Nephron (organoid): ENCODE data around the gene PROZ.

ENCODE experiments used
- H3K27ac Mint-ChIP-seq, 3 experiments: 2 replicates each; pipeline ENCODE4 v1.8.0; 2020; ENCODE audit warnings: mixed read lengths in 3 of 3, mild to moderate bottlenecking in 2 of 3, moderate library complexity in 1 of 3
- H3K27me3 Mint-ChIP-seq: 2 replicates; pipeline ENCODE4 v1.8.0; 2021; ENCODE audit warnings: low read depth, mild to moderate bottlenecking, moderate library complexity, mixed read lengths
- H3K36me3 Mint-ChIP-seq: 2 replicates; pipeline ENCODE4 v1.8.0; 2020; ENCODE audit warnings: low read depth, mixed read lengths
- H3K4me1 Mint-ChIP-seq: 2 replicates; pipeline ENCODE4 v1.8.0; 2020; ENCODE audit warnings: mixed read lengths
- H3K4me3 Mint-ChIP-seq, 3 experiments: 2 replicates each; pipeline ENCODE4 v1.8.0; 2020; ENCODE audit warnings: mild to moderate bottlenecking in 3 of 3, mixed read lengths in 3 of 3, moderate library complexity in 2 of 3
- H3K9me3 Mint-ChIP-seq: 2 replicates; pipeline ENCODE4 v1.8.0; 2020; ENCODE audit warnings: mixed read lengths
- TF ChIP-seq, protein P1 (sequence below), 3 experiments: fragments of 200-600 bp; sonication (generic); IDR thresholded peaks; one replicate each; pipeline ENCODE4 v1.5.0; 2021; ENCODE audit warnings: antibody characterized with exemption in 3 of 3; ENCODE audit not compliant: unreplicated experiment in 3 of 3

The PROZ gene

DNA sequence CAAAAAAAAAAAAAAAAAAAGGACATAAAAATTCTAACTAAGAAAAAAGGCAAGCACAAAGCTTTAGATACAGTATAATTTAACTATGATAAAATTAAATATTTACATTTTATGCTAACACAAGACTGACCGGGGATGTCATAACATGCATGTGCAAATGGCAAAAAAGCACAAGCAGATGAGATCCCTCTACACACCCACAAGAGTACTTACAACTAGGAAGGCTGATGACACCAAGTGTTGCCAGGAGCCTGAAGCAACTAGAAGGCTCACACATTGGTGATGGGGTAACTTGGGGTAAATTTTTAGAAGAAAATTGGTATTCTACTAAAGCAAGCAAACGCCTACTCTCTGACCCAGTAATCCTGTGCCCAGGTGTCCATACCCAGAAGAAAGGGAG lies 43.4 kb downstream of the PROZ start:
- Mint-ChIP-seq H3K4me1 (peaks cover 39% of the 10 kb centered on the region), H3K4me3 (no peak overlapping the region), H3K27ac (no peak overlapping the region), H3K36me3 (peaks cover 35% of the 10 kb centered on the region), H3K27me3 (no peaks in the 10 kb centered on the region), H3K9me3 (no peaks in the 10 kb centered on the region)
- TF ChIP-seq, protein P1, sequence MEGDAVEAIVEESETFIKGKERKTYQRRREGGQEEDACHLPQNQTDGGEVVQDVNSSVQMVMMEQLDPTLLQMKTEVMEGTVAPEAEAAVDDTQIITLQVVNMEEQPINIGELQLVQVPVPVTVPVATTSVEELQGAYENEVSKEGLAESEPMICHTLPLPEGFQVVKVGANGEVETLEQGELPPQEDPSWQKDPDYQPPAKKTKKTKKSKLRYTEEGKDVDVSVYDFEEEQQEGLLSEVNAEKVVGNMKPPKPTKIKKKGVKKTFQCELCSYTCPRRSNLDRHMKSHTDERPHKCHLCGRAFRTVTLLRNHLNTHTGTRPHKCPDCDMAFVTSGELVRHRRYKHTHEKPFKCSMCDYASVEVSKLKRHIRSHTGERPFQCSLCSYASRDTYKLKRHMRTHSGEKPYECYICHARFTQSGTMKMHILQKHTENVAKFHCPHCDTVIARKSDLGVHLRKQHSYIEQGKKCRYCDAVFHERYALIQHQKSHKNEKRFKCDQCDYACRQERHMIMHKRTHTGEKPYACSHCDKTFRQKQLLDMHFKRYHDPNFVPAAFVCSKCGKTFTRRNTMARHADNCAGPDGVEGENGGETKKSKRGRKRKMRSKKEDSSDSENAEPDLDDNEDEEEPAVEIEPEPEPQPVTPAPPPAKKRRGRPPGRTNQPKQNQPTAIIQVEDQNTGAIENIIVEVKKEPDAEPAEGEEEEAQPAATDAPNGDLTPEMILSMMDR (IDR thresholded peaks at IDR 0.05; ENCODE audit: unreplicated experiment in 3 of 3): no peak

DNA sequence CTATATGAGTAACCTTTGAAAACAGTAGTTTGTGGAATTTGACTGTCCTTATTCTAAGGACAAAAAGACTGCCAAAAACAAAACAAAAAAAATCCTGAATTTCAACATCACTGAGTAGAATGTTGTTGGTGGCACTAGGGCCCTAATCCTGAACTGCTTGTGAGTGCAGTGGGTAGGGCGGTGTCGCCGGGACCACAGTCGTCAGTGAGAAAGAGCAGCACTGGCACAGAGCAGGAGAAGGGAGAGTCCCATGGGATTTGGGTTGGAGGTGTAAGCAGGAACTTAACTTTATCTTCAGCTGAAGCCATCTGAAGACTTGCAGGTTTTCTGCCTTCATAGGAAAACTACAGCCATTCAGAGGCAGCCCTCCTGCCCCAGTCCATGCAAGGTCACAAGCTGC lies 44.5 kb downstream of the PROZ start:
- Mint-ChIP-seq H3K9me3 (no peaks in the 10 kb centered on the region), H3K4me1 (peaks cover 37% of the 10 kb centered on the region), H3K27ac (no peak overlapping the region), H3K27me3 (no peaks in the 10 kb centered on the region), H3K36me3 (peaks cover 25% of the 10 kb centered on the region), H3K4me3 (peak overlapping the region in 1 of 3 experiments; percentile 39)
- TF ChIP-seq, protein P1 (IDR thresholded peaks at IDR 0.05; ENCODE audit: unreplicated experiment in 3 of 3): no peak

DNA sequence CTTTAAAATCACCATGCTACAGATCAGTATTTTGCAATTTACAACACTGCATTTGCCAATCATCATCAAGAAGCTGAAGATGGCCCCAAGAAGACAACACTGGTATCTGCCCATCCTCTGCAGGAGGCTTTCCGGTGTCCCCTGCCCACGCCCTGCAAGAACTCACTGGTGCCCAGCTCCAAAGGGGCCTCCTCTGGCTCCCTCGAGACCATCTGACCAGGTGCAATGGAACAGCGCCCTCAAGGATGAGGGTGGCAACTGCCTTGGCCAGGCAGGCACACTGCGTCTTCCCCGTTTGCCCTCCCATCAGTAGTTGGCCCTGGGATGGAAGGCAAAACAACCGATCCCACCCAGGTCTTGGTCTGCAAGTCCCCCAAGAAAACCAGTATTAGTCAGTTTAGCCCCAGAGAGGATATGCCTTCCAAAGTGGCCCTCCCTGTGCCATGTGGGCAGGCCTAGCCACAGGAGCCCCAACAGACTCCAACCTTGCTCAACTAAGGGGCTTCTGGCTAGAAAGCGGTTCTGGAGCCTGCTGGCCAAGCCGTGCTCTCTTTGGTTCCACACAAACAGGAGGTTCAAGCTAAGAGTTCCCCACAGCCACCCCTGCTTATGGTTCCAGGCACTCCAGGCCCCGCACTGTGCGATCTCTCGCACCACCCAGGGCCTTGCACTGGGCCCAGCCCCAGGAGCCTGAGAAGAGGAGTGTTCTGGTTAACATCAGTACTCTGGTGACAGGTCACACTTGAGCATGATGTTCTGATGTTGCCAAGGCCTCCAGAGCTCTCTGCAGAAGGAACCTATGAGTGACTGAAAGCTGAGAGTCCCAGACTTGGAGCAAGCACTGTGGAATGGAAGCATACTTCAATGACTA lies 45.3 kb downstream of the PROZ start:
- H3K4me3 Mint-ChIP-seq: peak overlapping the region in 1 of 3 experiments; percentile 45
- H3K9me3 Mint-ChIP-seq: no peaks in the 10 kb centered on the region
- no peak overlapping the region for H3K27ac Mint-ChIP-seq
- peaks cover 20% of the 10 kb centered on the region for H3K36me3 Mint-ChIP-seq
- peaks cover 36% of the 10 kb centered on the region for H3K4me1 Mint-ChIP-seq
- TF ChIP-seq, protein P1 (IDR thresholded peaks at IDR 0.05; ENCODE audit: unreplicated experiment in 3 of 3): no peak
- no peaks in the 10 kb centered on the region for H3K27me3 Mint-ChIP-seq

DNA sequence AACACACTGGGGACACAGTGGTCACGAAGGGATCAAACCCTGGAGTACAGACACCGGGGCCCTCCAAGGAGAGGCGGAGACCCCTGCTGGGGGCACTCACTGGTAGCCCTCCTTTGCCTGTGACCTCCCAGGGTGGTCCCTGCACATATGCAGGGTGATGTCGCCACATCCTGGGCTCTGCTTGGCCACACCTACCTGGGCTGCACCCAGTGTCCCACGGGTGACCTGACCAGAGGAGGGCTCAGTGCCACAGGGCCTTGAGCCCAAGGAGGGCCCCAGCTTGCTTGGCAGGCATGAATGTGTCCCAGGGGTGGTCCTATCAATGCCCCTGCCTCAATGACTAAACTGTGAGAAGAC lies 45.9 kb downstream of the PROZ start:
- H3K4me3 Mint-ChIP-seq: no peak overlapping the region
- H3K27me3 Mint-ChIP-seq: no peaks in the 10 kb centered on the region
- H3K9me3 Mint-ChIP-seq: no peaks in the 10 kb centered on the region
- no peak overlapping the region for H3K27ac Mint-ChIP-seq
- peaks cover 36% of the 10 kb centered on the region for H3K4me1 Mint-ChIP-seq
- peaks cover 16% of the 10 kb centered on the region for H3K36me3 Mint-ChIP-seq
- TF ChIP-seq, protein P1 (IDR thresholded peaks at IDR 0.05; ENCODE audit: unreplicated experiment in 3 of 3): no peak

DNA sequence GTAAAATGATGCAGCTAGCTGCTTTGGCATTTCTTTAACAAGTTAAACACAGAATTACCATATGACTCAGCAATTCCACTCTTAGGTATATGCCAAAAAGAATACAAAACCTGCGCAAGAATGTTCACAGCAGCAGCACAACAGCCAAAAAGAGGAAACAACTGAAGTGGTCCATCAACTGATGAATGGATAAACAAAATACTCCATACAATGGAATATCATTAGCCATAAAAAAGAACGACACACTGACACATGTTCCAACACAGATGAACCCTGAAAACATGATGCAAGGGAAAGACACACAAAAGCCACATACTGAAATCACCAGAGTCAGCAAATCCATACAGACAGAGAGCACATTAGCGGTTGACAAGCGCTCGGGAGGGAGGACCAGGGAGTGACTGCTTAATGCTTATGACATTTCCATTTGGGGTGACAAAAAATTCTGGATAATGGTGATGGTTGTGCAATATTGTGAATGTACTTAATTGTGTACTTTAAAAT lies 47.0 kb downstream of the PROZ start:
- Mint-ChIP-seq H3K4me1 (peaks cover 40% of the 10 kb centered on the region), H3K36me3 (peaks cover 16% of the 10 kb centered on the region), H3K9me3 (no peaks in the 10 kb centered on the region), H3K27me3 (no peaks in the 10 kb centered on the region), H3K27ac (peak overlapping the region; percentile 0 to 30 (median 23)), H3K4me3 (peak overlapping the region; percentile 58 to 94 (median 74))
- TF ChIP-seq, protein P1 (IDR thresholded peaks at IDR 0.05; ENCODE audit: unreplicated experiment in 3 of 3): no peak
